Measurements from ENCODE around the gene CSF1.
"Not testable (repeated sequence)": the region's sequence is repeated elsewhere in the genome, so short reads cannot be mapped to it uniquely, and the experiment has no call there.

The CSF1 gene

DNA sequence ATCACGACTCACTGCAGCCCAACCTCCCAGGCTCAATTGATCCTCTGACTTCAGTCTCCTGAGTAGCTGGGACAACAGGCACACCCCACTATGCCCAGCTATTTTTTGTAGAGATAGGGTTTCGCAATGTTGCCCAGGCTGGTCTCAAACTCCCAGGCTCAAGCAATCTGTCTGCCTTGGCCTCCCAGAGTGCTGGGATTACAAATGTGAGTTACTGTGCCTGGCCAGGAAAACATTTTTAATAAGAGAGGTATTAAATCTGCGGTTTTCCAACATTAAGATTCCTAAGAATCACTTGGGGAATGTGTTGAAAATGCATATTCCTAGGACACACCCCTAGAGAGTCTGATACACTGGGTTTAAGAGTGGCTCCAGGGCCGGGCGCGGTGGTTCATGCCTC lies 8.7 kb downstream of the CSF1 start:
- DNase-seq (ENCODE audit: low read depth): no peak

DNA sequence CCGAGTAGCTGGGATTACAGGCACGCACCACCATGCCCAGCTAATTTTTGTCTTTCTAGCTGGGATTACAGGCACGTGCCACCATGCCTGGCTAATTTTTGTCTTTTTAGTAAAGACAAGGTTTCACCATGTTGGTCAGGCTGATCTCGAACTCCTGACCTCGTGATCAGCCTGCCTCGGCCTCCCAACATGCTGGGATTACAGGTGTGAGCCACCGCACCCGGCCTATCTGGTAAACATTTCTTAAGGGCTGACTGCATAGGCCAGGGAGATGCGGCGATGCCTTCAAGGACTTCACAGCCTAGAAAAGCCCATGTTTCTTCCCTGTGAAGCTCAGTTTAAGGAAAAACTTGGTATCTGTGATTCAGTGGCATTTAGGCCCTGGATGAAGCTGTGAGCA lies 9.7 kb downstream of the CSF1 start:
- not testable (repeated sequence) for DNase-seq (ENCODE audit: low read depth)

DNA sequence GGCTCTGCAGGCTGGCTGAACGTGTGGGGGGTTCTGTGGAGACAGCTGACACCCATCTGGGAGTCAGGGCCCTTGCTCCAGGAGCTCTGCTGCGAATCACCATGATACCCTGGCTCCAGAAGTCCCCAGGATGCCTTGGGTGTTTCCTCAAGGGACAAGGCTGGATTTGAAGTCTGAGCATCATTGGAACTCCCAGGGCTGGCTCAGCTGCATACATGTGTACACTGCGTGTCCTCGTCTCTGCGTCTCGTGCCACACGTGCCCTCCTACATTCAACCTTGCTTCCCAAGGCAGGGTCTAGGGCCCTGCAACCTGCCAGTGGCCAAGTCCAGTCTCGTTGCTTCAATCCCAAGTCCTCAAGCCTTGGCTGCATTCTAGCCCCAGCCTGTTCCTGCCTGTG lies 11.7 kb downstream of the CSF1 start:
- DNase-seq (ENCODE audit: low read depth): no peak

DNA sequence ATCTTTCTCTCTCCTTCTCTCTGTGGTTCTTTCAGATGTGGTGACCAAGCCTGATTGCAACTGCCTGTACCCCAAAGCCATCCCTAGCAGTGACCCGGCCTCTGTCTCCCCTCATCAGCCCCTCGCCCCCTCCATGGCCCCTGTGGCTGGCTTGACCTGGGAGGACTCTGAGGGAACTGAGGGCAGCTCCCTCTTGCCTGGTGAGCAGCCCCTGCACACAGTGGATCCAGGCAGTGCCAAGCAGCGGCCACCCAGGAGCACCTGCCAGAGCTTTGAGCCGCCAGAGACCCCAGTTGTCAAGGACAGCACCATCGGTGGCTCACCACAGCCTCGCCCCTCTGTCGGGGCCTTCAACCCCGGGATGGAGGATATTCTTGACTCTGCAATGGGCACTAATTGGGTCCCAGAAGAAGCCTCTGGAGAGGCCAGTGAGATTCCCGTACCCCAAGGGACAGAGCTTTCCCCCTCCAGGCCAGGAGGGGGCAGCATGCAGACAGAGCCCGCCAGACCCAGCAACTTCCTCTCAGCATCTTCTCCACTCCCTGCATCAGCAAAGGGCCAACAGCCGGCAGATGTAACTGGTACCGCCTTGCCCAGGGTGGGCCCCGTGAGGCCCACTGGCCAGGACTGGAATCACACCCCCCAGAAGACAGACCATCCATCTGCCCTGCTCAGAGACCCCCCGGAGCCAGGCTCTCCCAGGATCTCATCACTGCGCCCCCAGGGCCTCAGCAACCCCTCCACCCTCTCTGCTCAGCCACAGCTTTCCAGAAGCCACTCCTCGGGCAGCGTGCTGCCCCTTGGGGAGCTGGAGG lies 12.7 kb downstream of the CSF1 start:
- no peak for DNase-seq (ENCODE audit: low read depth)

DNA sequence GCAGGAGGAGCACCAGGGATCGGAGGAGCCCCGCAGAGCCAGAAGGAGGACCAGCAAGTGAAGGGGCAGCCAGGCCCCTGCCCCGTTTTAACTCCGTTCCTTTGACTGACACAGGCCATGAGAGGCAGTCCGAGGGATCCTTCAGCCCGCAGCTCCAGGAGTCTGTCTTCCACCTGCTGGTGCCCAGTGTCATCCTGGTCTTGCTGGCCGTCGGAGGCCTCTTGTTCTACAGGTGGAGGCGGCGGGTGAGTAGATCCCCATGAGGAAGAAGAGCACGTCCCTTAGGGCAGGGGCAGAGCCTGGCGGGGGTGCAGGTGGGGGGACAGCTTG lies 13.3 kb downstream of the CSF1 start:
- no peak for DNase-seq (ENCODE audit: low read depth)

DNA sequence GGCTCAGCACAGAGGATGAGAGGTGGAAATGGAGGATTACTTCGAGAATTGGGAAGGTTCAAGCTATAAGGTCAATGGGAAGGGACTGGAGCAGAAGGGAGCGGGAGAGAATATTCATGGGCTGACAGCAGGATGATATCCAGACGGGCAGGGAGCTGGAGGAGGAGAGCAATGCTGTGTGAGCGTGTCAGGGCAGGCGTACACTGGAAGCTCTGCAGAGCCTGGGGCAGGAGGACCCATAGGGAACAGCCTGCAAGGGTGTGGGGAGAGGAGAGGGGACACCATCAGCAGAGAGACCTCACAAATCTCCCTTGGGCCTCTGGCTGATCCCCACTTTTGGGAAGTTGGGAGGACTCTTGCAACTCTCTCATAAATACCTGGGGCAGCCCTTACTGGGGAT lies 13.7 kb downstream of the CSF1 start:
- DNase-seq (ENCODE audit: low read depth): no peak

DNA sequence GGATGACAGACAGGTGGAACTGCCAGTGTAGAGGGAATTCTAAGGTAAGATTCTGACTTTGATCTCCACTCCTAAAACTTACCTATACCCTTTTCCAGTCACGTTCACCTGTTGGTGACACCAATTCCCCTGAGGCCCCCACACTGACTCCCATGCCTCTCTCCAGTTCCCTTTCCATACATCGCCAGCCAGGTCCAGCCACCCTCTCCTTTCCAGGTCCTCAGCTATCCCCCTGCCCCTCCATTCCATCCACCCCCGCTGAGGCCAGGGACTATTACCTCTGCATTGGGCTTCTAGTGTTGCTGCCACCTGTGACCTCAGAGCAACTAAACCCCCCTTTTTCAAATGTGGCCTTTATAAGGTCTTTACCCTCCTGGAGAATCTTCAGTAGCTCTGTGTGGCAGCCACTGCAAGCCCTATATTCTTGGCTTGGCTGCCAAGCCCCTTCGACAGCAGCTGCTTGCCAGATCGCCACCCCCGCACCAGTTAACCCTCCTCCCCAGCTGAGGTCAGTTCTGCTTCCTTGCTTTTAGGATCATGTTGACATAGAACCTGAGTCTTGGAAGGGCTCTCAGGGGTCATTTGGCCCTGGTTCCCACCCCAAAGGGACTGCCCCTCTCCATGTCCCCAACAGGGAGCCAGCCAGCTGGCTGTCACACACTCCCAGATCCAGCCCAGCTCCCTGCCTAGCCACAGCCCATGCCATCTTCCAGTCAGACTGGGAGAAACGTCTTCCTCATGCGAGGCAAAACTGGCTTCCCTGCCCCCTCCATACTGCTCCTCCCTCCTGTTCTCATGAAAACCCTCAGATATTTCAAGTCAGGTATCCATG lies 14.7 kb downstream of the CSF1 start:
- no peak for DNase-seq (ENCODE audit: low read depth)

DNA sequence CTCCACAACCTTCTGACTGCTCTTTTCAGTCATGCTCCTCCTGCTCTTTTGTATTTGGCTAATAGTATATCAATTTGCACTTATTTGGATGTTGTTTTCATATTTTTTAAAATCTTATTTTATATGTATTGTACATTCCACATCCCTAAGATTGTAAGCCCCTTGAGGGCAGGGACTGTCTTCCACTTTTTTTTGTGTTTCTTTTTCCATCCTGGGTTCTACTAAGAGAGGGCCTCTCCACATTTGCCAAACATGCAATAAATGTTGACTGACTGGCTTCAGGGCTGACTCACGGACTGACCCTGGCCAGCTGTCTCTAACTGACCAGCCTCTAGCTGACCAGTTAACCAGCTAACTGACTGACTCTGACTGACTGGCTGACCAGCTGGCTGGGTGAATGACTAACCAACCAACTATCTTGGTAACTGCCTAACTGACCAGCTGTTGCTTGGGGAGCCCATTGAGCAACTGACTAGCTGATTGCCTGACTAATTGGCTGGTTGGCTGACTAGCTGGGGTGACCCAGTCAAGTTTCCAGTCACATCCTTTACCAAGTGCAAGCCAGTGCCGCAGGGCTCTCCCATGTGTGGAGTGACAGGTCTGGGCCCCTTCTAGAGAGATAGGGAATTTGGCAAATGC lies 16.1 kb downstream of the CSF1 start:
- DNase-seq (ENCODE audit: low read depth): peak; percentile 64

DNA sequence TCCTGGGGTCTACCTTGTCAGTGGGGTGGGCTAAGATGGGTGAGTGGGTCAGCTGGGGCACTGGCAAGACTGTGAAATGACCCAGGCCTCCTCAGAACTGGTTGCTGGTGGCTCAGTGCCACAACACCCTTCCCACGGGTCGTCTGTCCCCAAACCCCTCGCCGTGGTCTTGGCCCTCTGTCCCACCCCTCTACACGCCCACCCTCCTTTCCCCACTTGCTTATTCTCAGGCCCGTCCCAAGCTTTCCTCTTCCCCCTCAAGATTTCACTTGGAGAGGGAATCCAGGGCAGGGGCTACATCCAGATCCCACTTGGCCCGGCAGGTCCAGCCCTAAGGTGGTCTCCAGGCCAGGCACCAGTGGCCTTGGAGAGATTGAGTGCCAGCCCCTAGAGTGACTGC lies 16.7 kb downstream of the CSF1 start:
- no peak for DNase-seq (ENCODE audit: low read depth)

DNA sequence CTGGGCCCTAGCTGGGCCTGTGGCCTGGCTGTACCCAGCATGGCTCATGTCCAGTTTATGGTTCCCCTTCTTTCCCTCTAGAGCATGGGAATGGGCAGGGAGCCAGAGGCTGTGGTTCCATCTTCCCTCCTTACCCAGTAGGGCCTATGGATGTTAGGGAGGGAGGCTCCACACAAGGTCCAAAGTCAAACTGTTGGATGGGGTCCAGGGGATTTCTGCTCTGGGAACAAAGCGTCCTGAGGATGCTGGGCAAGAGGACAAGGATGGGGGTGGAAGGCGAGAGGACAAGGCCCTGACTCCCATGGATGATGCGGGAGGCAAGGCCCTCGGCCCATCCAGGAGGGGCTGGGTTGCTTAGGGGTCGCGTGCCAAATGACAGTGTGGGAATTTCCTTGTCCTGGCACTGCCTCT lies 17.3 kb downstream of the CSF1 start:
- peak; percentile 84 for DNase-seq (ENCODE audit: low read depth)

DNA sequence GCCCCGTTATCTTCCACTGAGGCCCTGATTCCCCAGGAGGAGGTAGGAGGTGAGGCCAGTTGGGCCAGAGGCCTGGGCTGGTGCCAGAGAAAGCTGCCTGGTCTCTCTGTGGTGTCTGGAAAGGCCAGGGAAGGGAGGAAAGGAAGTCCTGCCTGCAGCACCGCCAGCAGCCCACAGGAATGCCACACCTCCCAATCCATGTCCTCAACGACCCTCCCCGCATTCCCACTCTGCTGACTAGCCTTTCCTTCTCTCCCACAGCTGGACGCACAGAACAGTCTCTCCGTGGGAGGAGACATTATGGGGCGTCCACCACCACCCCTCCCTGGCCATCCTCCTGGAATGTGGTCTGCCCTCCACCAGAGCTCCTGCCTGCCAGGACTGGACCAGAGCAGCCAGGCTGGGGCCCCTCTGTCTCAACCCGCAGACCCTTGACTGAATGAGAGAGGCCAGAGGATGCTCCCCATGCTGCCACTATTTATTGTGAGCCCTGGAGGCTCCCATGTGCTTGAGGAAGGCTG lies 18.0 kb downstream of the CSF1 start:
- peak; percentile 76 for DNase-seq (ENCODE audit: low read depth)

DNA sequence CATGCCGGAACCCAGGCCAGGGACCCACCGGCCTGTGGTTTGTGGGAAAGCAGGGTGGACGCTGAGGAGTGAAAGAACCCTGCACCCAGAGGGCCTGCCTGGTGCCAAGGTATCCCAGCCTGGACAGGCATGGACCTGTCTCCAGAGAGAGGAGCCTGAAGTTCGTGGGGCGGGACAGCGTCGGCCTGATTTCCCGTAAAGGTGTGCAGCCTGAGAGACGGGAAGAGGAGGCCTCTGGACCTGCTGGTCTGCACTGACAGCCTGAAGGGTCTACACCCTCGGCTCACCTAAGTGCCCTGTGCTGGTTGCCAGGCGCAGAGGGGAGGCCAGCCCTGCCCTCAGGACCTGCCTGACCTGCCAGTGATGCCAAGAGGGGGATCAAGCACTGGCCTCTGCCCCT lies 18.5 kb downstream of the CSF1 start:
- DNase-seq (ENCODE audit: low read depth): no peak

DNA sequence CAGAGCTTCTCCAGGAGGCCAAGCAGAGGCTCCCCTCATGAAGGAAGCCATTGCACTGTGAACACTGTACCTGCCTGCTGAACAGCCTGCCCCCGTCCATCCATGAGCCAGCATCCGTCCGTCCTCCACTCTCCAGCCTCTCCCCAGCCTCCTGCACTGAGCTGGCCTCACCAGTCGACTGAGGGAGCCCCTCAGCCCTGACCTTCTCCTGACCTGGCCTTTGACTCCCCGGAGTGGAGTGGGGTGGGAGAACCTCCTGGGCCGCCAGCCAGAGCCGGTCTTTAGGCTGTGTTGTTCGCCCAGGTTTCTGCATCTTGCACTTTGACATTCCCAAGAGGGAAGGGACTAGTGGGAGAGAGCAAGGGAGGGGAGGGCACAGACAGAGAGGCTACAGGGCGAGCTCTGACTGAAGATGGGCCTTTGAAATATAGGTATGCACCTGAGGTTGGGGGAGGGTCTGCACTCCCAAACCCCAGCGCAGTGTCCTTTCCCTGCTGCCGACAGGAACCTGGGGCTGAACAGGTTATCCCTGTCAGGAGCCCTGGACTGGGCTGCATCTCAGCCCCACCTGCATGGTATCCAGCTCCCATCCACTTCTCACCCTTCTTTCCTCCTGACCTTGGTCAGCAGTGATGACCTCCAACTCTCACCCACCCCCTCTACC lies 19.1 kb downstream of the CSF1 start:
- no peak for DNase-seq (ENCODE audit: low read depth)

DNA sequence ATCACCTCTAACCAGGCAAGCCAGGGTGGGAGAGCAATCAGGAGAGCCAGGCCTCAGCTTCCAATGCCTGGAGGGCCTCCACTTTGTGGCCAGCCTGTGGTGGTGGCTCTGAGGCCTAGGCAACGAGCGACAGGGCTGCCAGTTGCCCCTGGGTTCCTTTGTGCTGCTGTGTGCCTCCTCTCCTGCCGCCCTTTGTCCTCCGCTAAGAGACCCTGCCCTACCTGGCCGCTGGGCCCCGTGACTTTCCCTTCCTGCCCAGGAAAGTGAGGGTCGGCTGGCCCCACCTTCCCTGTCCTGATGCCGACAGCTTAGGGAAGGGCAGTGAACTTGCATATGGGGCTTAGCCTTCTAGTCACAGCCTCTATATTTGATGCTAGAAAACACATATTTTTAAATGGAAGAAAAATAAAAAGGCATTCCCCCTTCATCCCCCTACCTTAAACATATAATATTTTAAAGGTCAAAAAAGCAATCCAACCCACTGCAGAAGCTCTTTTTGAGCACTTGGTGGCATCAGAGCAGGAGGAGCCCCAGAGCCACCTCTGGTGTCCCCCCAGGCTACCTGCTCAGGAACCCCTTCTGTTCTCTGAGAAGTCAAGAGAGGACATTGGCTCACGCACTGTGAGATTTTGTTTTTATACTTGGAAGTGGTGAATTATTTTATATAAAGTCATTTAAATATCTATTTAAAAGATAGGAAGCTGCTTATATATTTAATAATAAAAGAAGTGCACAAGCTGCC lies 19.8 kb downstream of the CSF1 start:
- no peak for DNase-seq (ENCODE audit: low read depth)

DNA sequence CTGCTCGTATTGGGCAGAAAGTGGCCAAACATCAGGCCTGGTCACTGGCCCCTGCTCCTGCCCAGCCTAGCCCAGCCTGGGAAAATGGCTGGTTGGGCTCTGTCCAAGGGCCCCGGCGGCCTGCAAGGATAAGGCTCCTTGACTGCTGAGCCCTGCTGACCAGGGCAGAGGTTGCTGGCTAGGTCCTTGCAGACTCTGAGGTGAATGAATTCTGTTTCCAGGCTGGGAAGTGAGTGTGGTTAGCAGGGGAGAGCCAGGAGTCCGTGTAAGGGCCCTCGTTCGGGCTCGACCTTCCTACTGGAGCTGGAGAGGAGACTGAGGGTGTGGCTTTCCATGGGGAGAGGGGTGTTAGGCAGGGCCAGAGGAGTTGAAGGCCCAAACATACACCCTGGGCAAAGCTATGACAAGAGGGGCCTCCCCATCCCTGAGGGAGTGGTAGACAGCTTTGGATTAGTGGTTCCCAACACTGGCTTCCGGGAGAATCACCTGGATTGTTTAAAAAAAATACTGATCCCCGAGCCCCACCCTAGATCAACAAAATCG lies 20.6 kb downstream of the CSF1 start:
- peak; percentile 85 for DNase-seq (ENCODE audit: low read depth)

DNA sequence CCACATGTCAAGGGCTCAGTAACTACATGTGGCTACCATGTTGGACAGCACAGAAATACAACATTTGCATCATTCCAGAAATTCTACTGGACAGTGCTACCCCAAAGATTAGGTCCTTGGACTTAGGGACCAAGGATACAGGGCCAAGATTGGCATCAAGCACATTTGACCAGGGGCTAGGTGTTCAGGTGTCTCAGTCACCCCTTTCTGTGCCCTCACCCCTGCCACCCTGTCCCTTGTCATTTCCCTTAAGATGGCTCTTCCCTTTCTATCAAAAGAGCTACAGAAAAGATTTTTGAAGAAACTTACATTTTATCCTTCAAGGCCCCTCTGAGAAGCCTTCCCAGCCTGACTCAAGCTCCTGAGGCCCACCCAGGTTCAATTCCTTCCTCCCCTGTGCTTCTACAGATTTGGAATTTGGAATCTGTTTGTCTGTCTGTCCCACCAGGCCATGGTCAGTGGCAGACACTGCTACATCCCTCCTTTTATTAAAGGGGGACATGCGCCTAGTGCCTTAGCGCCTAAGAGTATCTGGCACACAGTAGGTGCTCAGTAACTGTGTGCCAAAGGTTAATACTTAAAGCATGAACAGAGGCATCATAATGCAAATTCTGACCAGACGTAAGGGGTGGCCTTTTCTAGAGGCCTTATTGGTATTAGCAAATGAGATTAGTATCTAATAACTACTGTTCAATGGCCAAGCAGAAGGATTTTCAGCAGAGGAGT lies 21.4 kb downstream of the CSF1 start:
- DNase-seq (ENCODE audit: low read depth): no peak

DNA sequence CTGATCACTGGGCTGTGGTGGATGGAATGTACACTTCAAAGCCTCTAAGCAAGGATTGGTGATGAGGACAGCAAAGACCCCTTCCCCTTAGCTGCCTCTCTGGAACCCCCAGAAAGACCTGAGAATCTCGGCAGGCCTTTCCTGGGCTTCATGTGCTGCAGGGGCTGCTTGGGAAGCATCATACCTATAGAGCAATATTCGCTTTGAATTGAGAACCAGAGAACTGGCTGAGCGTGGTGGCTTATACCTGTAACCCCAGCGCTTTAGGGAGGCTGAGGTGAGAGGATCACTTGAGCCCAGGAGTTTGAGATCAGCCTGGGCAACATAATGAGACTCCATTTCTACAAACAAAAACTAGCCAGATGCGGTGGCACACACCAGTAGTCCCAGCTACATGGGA lies 22.0 kb downstream of the CSF1 start:
- no peak for DNase-seq (ENCODE audit: low read depth)

DNA sequence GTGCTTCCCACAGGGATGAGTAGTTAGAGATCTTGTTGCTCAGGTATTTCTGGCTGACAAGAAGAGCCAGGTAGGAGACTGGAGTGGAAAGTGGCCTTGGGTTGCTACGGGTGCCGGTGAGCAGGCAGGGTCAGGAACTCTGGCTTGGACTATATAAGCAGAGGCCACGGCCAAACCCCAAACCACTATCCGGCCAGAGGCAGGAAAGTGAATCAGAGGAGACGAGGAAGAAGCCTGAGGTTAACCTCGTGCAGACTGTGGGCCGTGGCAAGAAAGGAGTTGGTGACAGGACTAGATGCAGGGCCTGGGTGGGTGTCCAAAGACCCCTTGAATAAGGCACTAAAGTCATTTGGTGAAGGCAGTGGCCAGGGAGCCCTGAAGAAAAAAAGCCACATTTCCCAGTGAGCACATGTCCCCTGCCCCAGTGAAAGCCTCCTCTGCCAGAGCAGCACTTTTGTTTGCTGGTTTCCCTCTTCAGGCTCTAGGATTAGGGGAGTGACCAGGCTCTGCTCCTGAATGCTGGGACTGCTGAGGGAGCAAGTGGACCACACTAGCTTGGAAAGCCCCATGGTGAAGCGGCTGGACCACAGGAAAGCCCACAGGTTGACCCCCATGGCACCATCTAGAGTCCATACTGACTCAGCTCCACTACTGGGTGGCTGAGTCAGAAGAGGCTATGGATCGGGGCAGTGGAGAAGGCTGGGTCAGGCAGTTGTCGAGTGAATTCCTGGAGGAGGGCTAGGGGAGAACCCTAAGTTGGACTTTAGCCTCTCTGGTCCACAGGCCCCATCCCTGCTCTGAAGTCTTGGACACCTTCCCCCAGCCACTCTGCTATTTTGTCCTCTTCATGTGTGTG lies 23.4 kb downstream of the CSF1 start:
- DNase-seq (ENCODE audit: low read depth): peak; percentile 86

DNA sequence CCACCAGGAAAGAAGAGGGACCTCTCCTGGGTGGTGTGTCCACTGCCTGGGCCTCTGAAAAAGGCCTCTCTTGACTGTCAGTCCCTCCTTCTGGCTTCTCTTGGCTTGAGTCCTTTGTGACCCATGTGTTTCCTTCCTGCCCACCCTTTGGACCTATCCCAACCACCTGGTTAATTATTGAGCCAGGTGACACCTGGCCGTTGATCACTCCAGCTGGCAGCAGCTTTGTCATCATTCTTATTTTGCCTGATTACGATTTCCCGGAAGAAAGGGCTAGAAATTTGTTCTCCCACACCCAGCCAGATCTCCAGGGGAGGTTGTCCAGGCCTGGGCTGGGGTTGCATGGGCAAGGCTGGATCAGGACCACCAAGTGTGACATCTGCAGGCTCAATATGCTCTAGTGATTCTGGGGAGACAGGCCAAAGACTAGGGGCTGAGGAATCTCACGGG lies 24.8 kb downstream of the CSF1 start:
- no peak for DNase-seq (ENCODE audit: low read depth)

DNA sequence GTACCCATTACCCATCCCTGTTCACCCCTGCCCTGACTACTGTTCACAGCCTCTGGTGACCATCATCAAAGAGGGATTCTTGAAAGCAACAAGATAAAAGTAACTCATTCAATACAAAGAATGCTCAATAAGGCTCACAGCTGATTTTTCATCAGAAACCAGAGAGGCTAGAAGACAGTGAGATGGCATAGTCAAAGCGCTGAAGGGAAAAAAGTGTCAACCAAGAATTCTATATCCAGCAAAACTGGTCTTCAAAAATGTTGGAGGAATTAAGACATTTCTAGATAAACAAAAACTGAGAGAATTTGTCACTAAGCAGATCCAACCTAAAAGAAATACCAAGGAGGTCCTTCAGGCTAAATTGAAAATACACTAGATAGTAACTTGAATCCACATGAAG lies 27.1 kb downstream of the CSF1 start:
- DNase-seq (ENCODE audit: low read depth): no peak

Data from EH (cell line).